PC-9 (cell line): ENCODE measurements around the gene EVX1.

Experiments used
- CTCF ChIP-seq: fragments of 200-600 bp; sonication (generic); conservative IDR thresholded peaks from 2 replicates; pipeline ENCODE4 v1.6.1; 2017; ENCODE audit warnings: mixed run types, antibody characterized with exemption, mild to moderate bottlenecking, moderate library complexity
- EZH2 ChIP-seq: fragments of 200-600 bp; sonication (generic); IDR thresholded peaks from 2 replicates; pipeline ENCODE4 v1.8.0; 2017; ENCODE audit warnings: antibody characterized with exemption, low read depth

GRCh38 chr7:27205325-27206280 is 37.0 kb upstream of the EVX1 start:
- TF ChIP-seq CTCF: no peak
- no peak for TF ChIP-seq EZH2
